ENCODE results near the gene ABCA7. TPM values are rescaled to one million over a fixed set of nuclear protein-coding genes. Genes with fewer than 3 reads are reported as not detected.

ABCA7 gene
- total RNA-seq, 2 donors from 2014 or later = 17.8 to 105 TPM

DNA sequence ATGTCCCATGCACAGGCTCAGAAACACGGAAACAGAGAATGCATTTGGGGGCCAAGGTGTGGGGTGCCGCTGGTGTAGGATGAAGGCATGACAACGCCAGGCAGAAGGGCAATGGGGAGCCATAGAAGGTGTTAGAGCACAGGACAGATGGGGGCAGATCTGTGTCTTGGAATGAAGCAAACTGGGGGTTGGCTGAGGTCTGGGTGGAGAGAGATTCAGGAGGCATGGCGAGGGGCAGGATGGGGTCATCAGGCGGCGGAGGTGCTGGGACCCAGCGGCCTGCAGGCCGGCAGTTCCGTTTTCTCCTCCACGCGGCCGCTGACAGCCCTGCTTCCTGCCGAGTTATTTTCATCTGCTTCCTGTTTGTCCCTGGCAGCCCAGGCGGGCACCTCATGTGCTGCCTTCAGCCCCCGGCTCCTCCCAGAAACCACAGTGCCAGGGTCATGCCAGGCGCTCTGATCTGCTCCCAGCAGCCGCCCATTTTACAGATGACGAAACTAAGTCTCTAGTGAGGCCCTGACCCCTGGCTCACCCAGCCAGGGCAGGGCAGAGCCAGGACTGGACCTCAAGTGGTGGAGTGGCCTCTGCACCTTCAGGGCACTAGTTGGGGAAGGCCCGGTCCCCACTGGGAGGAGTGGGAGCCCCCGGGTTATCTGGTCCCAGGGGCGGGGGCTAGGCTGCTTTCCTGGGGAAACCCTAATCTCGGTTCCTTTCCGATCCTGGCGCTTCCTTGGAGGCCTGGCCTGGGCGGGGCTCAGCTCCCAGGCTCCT is 29.3 kb downstream of the ABCA7 start:
- Mint-ChIP-seq H3K9me3 (no peaks in the 10 kb centered on the region), H3K27ac (peak overlapping the region; percentile 95), H3K36me3 (peaks cover 25% of the 10 kb centered on the region in 2 donors)
- ATAC-seq (peak in 1 of 2 donors; percentile 65), DNase-seq (ENCODE audit: low spot score in 2 of 2) (peak in 1 of 2 donors; percentile 83)

DNA sequence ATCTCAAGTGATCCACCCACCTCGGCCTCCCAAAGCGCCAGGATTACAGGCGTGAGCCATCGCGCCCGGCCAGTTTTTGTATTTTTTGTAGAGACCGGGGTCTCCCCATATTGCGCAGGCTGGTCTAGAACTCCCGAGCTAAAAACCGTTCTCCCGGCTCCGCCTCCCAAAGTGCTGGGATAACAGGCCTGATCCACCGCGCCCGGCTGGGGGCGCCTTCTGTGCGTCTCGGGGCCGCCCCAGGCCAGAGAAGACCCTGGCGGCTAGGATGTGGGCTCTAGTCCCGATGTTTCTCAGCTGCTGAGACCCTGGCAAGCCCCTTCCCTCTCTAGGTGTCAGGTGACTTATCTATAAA is 30.6 kb downstream of the ABCA7 start:
- Mint-ChIP-seq H3K36me3 (peaks cover 27 to 29% of the 10 kb centered on the region in 2 donors), H3K27ac (no peak overlapping the region), H3K9me3 (no peaks in the 10 kb centered on the region)
- ATAC-seq (no peak), DNase-seq (ENCODE audit: low spot score in 2 of 2) (no peak)

DNA sequence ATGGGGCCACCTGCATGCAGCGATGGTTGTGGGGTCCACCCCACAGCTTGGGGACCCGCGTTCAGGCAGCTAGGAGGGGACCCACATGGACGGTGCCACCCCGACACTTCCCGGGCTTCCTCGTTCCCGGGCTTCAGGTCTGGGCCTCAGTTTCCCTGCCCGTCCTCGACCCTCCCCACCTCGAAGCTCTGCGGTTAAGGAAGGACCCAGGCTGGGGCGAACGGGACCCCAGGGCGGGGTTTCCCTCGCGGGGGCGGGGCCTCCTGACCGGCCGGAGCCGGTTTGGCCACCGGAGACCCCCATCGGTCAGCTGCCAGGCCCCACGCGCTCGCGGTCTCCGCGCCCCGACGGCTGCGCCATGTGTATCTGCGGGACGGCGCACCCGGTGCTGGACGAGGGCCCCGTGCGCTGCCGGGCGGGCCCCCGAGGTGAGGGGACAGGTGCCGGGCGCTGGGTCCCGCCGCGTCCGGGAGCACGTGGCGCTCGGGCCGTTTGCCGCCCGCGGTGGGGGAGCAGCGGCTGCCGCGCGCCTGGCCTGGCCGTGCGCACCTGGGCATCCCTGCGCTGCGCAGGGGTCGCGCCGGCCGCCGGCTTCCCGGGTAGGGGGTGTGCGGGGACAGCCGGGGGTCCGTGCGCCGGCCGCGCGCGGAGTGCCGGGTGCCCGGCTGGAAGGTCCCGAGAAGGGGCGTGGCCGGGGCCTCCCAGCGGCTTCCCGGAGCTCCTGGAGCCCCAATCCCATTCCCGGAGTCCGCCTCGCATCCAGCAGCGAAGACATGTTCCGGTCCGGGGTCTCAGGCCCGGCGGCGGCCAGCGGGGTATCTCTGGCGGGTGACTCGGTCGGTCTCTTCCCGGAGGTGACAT is 31.3 kb downstream of the ABCA7 start:
- ATAC-seq (no peak), DNase-seq (ENCODE audit: low spot score in 2 of 2) (no peak)
- H3K9me3 Mint-ChIP-seq = no peaks in the 10 kb centered on the region
- peaks cover 33 to 35% of the 10 kb centered on the region in 2 donors for H3K36me3 Mint-ChIP-seq
- H3K27ac Mint-ChIP-seq = peak overlapping the region; percentile 44 to 75

DNA sequence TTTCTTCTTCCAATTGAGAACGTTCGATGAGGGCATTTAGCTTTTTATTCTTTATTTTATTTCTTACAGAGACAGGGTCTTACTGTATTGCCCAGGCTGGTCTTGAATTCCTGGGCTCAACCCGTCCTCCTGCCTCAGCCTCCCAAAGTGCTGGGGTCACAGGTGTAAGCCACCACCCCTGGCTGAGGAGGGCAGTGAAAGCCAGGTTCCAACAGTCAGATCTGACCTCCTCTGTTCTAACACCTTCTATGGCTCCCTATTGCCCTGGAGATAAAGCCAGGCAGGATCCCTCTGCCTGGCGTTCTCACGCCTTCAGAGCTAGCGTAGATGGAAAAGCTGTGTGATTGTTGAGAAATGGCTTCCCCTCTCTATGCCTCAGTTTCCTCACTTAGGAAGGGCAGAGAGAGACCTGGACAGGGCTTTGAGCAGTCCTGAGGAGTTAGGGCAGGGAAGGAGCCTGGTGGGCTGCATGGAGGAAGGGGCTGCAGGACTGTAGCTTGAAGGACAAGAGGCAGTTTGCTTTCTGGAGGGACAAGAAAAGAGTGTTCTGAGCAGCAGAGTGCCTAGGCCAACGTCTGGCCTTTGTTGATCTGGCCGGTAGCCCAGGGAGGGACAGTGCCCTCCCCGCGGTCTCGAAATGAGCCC is 32.6 kb downstream of the ABCA7 start:
- H3K9me3 Mint-ChIP-seq = no peaks in the 10 kb centered on the region
- DNase-seq (ENCODE audit: low spot score in 2 of 2) = no peak
- peaks cover 39 to 44% of the 10 kb centered on the region in 2 donors for H3K36me3 Mint-ChIP-seq
- peak overlapping the region; percentile 51 to 75 for H3K27ac Mint-ChIP-seq
- no peak for ATAC-seq

DNA sequence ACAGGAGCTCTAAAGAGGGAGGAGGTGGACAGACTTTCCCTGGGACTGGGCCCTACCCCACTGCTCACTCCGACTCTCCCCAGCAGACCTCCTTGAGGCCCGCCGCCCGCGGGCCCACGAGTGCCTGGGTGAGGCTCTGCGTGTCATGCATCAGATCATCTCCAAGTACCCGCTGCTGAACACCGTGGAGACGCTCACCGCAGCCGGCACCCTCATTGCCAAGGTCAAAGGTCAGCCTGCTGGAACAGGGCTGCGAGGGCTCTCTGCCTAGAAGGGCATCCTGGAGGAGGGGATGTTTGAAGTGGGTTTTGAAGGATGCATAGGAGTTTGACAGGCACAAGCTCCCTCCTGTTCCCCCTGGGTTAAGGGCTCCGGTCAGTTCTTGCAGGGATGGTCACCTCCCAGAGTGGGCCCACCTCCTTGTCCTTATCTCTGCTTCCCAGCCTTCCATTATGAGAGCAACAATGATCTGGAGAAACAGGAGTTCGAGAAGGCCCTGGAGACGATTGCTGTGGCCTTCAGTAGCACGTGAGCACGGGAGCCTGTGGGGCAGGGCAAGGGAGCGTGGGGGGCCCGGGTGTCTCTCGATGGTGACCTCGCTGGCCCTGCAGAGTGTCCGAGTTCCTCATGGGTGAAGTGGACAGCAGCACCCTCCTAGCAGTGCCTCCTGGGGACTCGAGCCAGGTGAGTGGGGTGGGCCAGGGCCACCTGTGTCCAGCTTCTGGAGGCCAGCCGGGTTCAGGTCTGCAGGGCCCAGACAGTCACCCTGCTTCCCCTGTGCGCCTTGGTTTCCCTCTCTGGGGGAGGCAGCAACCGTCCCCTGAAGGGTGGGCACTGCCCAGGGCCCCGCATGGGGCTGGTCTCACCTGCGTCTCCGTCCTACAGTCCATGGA is 33.4 kb downstream of the ABCA7 start:
- DNase-seq (ENCODE audit: low spot score in 2 of 2) = no peak
- Mint-ChIP-seq H3K9me3 (no peaks in the 10 kb centered on the region), H3K27ac (no peak overlapping the region), H3K36me3 (peaks cover 39 to 52% of the 10 kb centered on the region in 2 donors)
- no peak for ATAC-seq

DNA sequence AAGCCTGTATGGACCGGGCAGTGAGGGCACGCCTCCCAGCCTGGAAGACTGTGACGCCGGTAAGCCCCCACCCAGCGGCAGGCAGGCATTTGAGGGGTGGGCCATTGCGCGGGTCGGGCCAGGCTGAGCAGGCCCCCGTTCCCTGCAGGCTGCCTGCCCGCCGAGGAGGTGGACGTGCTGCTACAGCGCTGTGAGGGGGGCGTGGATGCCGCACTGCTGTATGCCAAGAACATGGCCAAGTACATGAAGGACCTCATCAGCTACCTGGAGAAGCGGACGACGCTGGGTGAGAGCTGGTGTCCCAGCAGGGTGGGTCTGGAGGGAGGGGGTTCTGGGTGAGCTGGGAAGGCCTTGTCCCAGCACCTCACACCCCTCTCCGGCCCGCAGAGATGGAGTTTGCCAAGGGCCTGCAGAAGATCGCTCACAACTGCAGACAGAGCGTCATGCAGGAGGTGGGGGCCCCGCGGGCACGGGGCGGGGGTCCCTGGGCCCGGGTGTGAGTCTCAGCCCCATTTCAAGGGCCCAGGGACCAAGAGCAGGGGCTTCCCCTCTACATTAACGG is 34.1 kb downstream of the ABCA7 start:
- H3K9me3 Mint-ChIP-seq = no peaks in the 10 kb centered on the region
- H3K27ac Mint-ChIP-seq = no peak overlapping the region
- ATAC-seq = no peak
- no peak for DNase-seq (ENCODE audit: low spot score in 2 of 2)
- H3K36me3 Mint-ChIP-seq = peaks cover 33 to 46% of the 10 kb centered on the region in 2 donors

DNA sequence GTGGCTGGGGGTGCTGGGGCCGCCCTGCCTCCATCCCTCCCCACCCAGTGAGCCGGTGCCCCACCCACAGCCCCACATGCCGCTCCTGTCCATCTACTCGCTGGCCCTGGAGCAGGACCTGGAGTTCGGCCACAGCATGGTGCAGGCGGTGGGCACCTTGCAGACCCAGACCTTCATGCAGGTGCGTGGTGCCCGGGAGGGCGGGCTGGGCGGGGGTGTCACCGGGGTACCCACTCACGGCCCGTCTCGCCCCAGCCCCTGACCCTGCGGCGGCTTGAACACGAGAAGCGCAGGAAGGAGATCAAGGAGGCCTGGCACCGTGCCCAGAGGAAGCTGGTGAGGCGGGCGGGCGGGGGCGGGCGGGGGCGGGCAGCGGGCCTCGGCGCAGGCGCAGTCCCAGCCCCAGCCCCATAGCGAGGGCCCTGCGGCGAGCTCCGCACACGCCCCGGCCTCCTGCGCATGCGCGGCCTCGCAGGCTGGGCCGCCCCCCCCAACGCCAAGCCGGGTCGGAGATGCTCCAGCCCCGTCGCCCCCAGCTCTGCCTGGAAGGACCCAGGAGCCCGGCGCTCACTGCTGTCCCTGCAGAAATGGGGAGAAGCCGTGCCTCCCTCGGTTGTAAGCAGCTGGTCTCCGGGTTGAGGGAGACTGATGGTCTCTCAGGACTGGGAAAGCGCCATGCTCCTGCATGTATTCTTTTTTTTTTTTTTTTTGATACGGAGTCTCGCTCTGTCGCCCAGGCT is 34.8 kb downstream of the ABCA7 start:
- Mint-ChIP-seq H3K27ac (no peak overlapping the region), H3K9me3 (no peaks in the 10 kb centered on the region), H3K36me3 (peaks cover 27 to 40% of the 10 kb centered on the region in 2 donors)
- ATAC-seq (peak; percentile 18 to 39), DNase-seq (ENCODE audit: low spot score in 2 of 2) (peak; percentile 80 to 86)

DNA sequence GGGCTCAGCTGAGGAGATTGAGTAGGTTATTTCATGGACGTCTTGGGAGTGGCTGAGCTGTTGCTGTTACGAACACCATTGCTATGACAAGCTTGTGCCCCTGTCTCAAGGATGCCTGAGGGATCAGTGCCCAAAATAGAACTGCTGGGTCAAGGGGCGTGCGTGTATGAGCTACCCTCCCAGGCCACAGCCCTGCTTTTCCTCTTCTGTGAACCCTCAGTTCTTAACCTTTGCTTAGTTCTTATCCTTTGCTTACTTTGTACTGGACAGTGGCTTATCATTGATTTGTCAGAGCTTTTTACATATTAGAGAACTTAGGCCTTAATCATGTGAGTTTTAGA is 36.1 kb downstream of the ABCA7 start:
- Mint-ChIP-seq H3K36me3 (peaks cover 31 to 52% of the 10 kb centered on the region in 2 donors), H3K27ac (peak overlapping the region; percentile 67 to 97), H3K9me3 (no peaks in the 10 kb centered on the region)
- ATAC-seq = no peak
- DNase-seq (ENCODE audit: low spot score in 2 of 2) = no peak

DNA sequence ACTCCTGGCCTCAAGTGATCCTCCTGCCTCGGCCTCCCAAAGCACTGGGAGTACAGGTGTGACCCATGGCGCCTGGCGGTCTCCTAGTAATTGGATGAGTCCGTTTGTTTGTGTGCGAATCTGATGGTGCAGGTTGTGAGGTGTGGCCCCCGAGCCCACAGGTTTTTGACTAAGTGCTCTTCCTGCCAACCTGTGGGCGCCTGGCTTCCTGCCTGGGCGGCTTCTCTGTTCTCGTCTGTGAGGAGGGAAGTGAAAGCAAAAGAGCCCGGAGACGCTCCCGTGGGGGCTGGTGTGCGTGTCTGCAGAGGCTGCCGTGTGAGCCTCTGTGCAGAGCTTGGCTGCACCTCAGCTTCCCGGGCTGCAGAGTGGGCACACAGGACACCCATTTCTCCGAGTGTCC is 37.0 kb downstream of the ABCA7 start:
- peak; percentile 87 to 92 for DNase-seq (ENCODE audit: low spot score in 2 of 2)
- H3K27ac Mint-ChIP-seq = peak overlapping the region; percentile 89 to 92
- peak; percentile 84 to 87 for ATAC-seq
- H3K9me3 Mint-ChIP-seq = no peaks in the 10 kb centered on the region
- peaks cover 28 to 52% of the 10 kb centered on the region in 2 donors for H3K36me3 Mint-ChIP-seq

DNA sequence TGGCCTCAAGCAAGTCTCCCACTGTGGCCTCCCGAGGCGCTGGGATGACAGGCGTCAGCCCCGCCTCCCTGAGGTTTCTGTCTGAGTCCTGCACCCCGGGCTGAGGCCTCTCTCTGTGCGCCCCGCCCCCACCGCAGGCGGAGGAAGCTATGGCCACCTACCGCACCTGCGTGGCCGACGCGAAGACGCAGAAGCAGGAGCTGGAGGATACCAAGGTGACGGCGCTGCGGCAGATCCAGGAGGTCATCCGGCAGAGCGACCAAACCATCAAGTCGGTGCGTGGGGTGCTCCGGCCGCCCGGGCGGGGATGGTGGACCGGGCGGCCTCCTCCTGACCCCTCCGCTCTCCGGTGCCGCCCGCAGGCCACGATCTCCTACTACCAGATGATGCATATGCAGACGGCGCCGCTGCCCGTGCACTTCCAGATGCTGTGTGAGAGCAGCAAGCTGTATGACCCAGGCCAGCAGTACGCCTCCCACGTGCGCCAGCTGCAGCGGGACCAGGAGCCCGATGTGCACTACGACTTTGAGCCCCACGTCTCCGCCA is 39.7 kb downstream of the ABCA7 start:
- Mint-ChIP-seq H3K27ac (peak overlapping the region in 1 of 2 donors; percentile 44), H3K36me3 (peaks cover 20 to 54% of the 10 kb centered on the region in 2 donors)
- peak; percentile 8 for ATAC-seq

DNA sequence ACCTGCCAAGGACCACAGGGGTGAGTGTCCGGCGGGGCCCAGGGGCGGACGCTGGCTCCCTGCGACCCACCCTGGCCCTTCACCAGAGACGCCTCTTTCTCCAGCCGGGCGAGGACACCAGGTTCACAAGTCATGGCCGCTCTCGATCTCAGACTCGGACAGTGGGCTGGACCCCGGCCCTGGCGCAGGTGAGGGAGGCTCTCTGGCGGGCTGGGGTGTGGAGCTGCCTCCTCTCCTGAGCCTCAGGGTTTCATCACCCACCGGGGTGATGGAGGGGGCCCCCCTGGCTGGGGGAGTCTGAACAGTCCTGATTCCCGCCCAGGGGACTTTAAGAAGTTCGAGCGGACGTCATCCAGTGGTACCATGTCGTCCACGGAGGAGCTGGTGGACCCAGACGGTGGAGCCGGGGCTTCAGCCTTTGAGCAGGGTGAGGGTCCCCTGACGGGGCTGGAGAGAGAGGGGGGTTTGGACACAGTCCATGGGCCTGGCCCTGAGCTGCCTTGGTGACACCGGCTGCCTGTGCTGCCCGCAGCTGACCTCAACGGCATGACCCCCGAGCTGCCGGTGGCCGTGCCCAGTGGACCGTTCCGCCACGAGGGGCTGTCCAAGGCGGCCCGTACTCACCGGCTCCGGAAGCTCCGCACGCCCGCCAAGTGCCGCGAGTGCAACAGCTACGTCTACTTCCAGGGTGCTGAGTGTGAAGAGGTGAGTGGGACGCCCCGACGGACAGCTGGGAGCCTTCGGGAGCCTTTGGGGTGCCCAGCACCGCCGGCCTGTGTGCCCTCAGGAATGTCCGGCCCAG is 40.7 kb downstream of the ABCA7 start:
- Mint-ChIP-seq H3K9me3 (no peaks in the 10 kb centered on the region), H3K36me3 (peaks cover 17 to 49% of the 10 kb centered on the region in 2 donors), H3K27ac (no peak overlapping the region)
- no peak for DNase-seq (ENCODE audit: low spot score in 2 of 2)
- no peak for ATAC-seq

More for the DNA sequence above, 39.7 kb downstream of the ABCA7 start:
- DNase-seq (ENCODE audit: low spot score in 2 of 2) = peak; percentile 70 to 85
- H3K9me3 Mint-ChIP-seq = no peaks in the 10 kb centered on the region

DNA sequence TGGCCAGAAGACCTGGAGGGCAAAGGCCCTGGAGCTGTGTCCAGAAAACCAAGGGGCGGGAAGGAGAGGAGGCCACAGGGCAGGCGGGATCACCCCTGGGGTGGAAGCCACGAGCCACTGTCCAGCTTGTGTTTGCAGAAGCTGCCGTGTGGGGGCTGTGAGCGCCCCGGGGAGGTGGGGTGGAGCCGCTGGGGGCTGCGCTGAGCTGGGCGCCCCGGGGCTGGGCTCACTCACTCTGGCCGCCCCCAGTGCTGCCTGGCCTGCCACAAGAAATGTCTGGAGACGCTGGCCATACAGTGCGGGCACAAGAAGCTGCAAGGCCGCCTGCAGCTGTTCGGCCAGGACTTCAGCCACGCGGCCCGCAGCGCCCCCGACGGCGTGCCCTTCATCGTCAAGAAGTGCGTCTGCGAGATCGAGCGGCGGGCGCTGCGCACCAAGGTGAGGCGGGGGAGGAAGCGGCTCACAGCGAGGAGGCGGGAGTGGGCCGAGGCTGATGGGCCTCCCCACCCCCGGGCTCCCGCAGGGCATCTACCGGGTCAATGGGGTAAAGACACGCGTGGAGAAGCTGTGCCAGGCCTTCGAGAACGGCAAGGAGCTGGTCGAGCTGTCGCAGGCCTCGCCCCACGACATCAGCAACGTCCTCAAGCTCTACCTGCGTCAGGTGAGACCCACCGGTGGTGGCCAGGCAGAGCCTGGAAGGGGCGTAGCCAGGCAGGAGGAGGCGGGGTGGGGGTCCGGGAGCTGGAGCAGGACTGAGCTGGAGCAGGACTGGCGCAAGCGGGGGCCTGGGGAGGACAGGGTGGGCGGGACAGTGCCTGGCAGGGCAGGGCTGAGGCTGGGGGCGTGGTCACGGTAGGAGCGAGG is 41.6 kb downstream of the ABCA7 start:
- peak overlapping the region in 1 of 2 donors; percentile 54 for H3K27ac Mint-ChIP-seq
- peaks cover 11 to 42% of the 10 kb centered on the region in 2 donors for H3K36me3 Mint-ChIP-seq
- DNase-seq (ENCODE audit: low spot score in 2 of 2) (no peak), ATAC-seq (no peak)
- H3K9me3 Mint-ChIP-seq = no peaks in the 10 kb centered on the region

DNA sequence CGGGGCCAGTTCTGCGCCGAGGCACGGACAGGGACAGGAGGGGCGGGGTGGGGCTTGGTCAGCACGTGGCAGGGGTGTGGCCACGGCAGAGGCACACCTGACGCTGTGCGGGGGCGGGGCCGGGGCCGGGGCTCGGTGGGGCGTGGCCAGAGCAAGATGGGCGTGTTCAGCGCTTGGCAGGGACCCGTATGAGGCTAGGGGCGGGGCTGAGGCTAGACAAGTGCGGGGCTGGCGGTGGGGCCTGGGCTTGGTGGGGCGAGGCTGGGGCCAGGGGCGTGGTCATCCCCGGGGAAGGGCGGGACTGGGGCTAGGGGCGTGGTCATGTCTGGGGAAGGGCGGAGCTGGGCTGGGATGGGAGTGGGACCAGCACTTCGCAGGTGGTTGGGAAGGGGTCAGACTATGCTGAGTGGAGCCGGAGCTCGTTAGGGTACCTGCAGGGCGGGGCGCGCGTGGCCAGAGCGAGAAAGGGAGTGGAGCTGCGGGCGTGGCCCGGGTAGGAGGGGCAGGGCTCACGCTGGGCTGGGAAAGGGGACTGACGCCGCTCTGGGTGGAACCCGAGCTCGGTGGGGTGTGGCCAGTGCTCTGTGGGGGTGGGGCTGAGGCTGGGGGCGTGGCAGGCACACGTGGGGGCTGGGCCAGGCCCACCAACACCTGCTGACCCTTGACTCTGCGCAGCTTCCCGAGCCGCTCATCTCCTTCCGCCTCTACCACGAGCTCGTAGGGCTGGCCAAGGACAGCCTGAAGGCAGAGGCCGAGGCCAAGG is 42.4 kb downstream of the ABCA7 start:
- ATAC-seq = peak; percentile 56 to 76
- Mint-ChIP-seq H3K9me3 (no peaks in the 10 kb centered on the region), H3K27ac (peak overlapping the region in 1 of 2 donors; percentile 54), H3K36me3 (peaks cover 5 to 36% of the 10 kb centered on the region in 2 donors)
- DNase-seq (ENCODE audit: low spot score in 2 of 2) = peak in 1 of 2 donors; percentile 87
